Activated naive CD4-positive, alpha-beta T cell treated with anti-CD3 and anti-CD28 coated beads, Interleukin-2, amount 10 ng/mL, durations not matched to agents 7 days and 5 days (primary cell): Measurements from ENCODE around the gene UBL7.
A peak's percentile ranks its signal among the peaks of the same experiment; 100 is the strongest.

ENCODE experiments used
- CTCF ChIA-PET: fragments of 350-600 bp; sonication (Branson Sonifier 250); formaldehyde crosslinking; loops from one replicate; lab custom pipeline; 2021; ENCODE audit warnings: antibody characterized with exemption; lab: Charles Lee
- DNase-seq: peaks from one replicate; pipeline ENCODE4 v3.0.0-alpha.2; 2020
- H3K27ac Mint-ChIP-seq: one replicate; pipeline ENCODE4 v1.8.0; 2021; ENCODE audit warnings: mild to moderate bottlenecking, moderate library complexity, mixed read lengths
- H3K27me3 Mint-ChIP-seq: one replicate; pipeline ENCODE4 v1.8.0; 2021; ENCODE audit warnings: mild to moderate bottlenecking, mixed read lengths
- H3K36me3 Mint-ChIP-seq: one replicate; pipeline ENCODE4 v1.8.0; 2021; ENCODE audit warnings: mixed read lengths
- H3K4me1 Mint-ChIP-seq: one replicate; pipeline ENCODE4 v1.8.0; 2021; ENCODE audit warnings: mixed read lengths
- H3K4me3 Mint-ChIP-seq: one replicate; pipeline ENCODE4 v1.8.0; 2021; ENCODE audit warnings: mild to moderate bottlenecking, moderate library complexity, mixed read lengths
- H3K9me3 Mint-ChIP-seq: one replicate; pipeline ENCODE4 v1.8.0; 2021; ENCODE audit warnings: mixed read lengths

UBL7 gene

GRCh38 chr15:74399100-74399499 is 61.9 kb downstream of the UBL7 start:
- no peak overlapping the region for H3K27ac Mint-ChIP-seq
- no peaks in the 10 kb centered on the region for H3K27me3 Mint-ChIP-seq
- CTCF ChIA-PET, result no interaction called here
- peaks cover 75% of the 10 kb centered on the region for H3K4me1 Mint-ChIP-seq
- no peaks in the 10 kb centered on the region for H3K36me3 Mint-ChIP-seq
- H3K9me3 Mint-ChIP-seq, result no peaks in the 10 kb centered on the region
- no peak for DNase-seq
- H3K4me3 Mint-ChIP-seq, result no peak overlapping the region

- peaks cover 66% of the 10 kb centered on the region for H3K4me1 Mint-ChIP-seq
- no peak overlapping the region for H3K4me3 Mint-ChIP-seq
- DNase-seq, result no peak
- H3K27me3 Mint-ChIP-seq, result no peaks in the 10 kb centered on the region
- CTCF ChIA-PET, result no interaction called here
- no peaks in the 10 kb centered on the region for H3K36me3 Mint-ChIP-seq
- H3K9me3 Mint-ChIP-seq, result no peaks in the 10 kb centered on the region
- peak overlapping the region; percentile 12 for H3K27ac Mint-ChIP-seq
Measured at GRCh38 chr15:74398183-74398582, 62.8 kb downstream of the UBL7 start.

GRCh38 chr15:74397239-74398068 is 63.5 kb downstream of the UBL7 start:
- peaks cover 64% of the 10 kb centered on the region for H3K4me1 Mint-ChIP-seq
- H3K27me3 Mint-ChIP-seq, result no peaks in the 10 kb centered on the region
- no peak overlapping the region for H3K4me3 Mint-ChIP-seq
- H3K27ac Mint-ChIP-seq, result no peak overlapping the region
- CTCF ChIA-PET, result interaction anchor here (1.0 kb wide), 1 partner anchor 41 kb away, joined by 6 read pairs; no protein-coding TSS in a partner anchor
- H3K36me3 Mint-ChIP-seq, result no peaks in the 10 kb centered on the region
- DNase-seq, result no peak
- no peaks in the 10 kb centered on the region for H3K9me3 Mint-ChIP-seq

- H3K27me3 Mint-ChIP-seq, result no peaks in the 10 kb centered on the region
- peaks cover 64% of the 10 kb centered on the region for H3K4me1 Mint-ChIP-seq
- CTCF ChIA-PET, result interaction anchor here (1.0 to 1.9 kb wide), 2 partner anchors 14 to 42 kb away, joined by 6 to 8 read pairs; no protein-coding TSS in a partner anchor
- no peaks in the 10 kb centered on the region for H3K9me3 Mint-ChIP-seq
- H3K36me3 Mint-ChIP-seq, result no peaks in the 10 kb centered on the region
- no peak for DNase-seq
- H3K4me3 Mint-ChIP-seq, result no peak overlapping the region
- peak overlapping the region; percentile 49 for H3K27ac Mint-ChIP-seq
Measured at GRCh38 chr15:74396445-74397238, 64.3 kb downstream of the UBL7 start.

GRCh38 chr15:74396146-74396438 is 64.9 kb downstream of the UBL7 start:
- H3K9me3 Mint-ChIP-seq, result no peaks in the 10 kb centered on the region
- CTCF ChIA-PET, result interaction anchor here (1.0 to 1.9 kb wide), 2 partner anchors 14 to 43 kb away, joined by 6 to 8 read pairs; no protein-coding TSS in a partner anchor
- peaks cover 63% of the 10 kb centered on the region for H3K4me1 Mint-ChIP-seq
- no peak overlapping the region for H3K27ac Mint-ChIP-seq
- H3K36me3 Mint-ChIP-seq, result no peaks in the 10 kb centered on the region
- no peak for DNase-seq
- no peak overlapping the region for H3K4me3 Mint-ChIP-seq
- H3K27me3 Mint-ChIP-seq, result no peaks in the 10 kb centered on the region
